Activated CD4-positive, alpha-beta T cell treated with anti-CD3 and anti-CD28 coated beads for 48 hours (primary cell): ENCODE data around the gene CLSTN2.

Experiments
- DNase-seq: peaks from one replicate; pipeline ENCODE4 v3.0.0-alpha.2; 2020

Gene CLSTN2

GRCh38 chr3:140246578-140246977 lies 311.6 kb downstream of the CLSTN2 start:
- DNase-seq = no peak

- DNase-seq = no peak
Measured at GRCh38 chr3:140247775-140248174, 312.8 kb downstream of the CLSTN2 start.

- DNase-seq = no peak
Measured at GRCh38 chr3:140249188-140249587, 314.2 kb downstream of the CLSTN2 start.

DNA sequence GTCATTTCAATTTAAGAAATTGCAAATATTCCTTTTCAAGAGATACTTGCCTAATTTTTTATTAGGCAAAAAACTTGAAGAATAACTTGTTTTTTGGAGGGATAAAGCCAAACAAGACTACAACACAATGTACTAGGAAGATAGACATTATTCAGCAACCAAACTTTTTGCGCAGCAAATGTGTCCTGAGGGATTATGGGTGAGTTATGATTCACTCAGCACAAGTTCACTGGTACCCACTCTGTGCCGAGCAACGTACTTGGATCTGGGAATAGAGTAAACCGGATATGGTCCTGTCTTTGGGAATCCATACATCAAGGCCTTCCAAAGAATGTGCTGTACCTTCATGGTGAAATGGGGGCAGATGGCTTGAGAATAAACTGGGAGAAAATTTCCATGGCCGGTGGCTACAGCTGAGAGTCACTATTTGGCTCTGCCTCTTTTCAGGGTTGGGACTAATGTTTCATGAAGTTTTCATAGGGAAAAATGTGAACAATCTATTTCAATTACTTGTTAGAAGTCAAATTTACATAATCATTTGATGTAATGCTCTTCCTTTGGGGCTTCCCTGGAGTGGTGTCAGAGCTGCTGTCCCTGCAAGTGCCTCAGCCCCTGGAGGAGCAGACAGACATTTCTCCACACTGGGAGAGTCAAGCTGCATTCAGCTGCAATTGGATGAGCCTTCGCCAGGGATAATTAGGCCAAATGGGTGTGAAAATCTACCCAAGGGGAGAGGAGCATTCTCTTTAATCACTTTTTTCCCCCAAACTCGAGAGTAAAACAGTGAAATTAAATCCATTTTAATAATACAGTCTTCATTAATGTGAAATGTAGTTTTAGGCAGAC lies 315.2 kb downstream of the CLSTN2 start:
- no peak for DNase-seq

- DNase-seq = no peak
Measured at GRCh38 chr3:140250945-140251344, 316.0 kb downstream of the CLSTN2 start.

GRCh38 chr3:140251678-140252077 lies 316.7 kb downstream of the CLSTN2 start:
- DNase-seq = no peak

DNA sequence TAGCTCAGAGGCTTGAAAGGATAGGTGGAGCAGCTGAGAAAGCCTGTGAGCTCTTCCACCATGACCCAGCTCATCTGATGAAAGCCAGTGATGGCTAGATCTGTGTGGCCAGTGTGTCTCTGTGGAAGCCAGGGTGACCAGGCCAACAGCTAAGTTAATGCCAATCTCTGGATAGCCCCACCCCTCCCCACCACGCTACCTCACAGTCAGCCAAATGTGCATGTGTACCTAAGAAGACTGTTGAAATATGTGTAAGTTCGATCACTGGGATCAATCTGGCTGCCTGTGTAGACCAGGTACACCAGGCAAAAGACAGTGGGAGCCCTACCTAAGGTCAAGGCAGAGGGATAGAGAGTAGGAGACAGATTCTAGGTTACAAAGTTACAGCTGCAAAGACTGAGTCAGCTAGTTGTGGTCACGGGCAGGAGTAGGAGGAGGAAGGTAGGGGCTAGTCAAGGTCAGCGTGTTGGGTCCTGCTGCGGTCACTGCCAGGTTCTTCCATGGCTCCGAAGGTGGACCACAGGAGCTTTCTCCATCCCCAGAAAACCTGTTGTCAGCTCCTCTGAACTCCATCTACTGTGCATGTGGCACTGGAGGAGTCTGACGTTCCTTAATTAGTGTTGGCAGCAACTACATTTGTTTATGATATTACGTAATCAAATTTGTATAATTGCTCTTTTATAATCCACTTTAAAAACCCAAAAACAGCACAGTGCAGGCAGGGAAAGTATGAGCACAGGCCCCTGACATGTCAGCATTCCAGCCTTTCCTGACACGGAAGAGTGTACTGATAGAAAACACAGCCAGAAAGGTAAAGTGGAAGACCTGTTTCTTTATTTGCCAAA lies 318.0 kb downstream of the CLSTN2 start:
- no peak for DNase-seq

- no peak for DNase-seq
Measured at GRCh38 chr3:140258222-140258724, 323.3 kb downstream of the CLSTN2 start.

DNA sequence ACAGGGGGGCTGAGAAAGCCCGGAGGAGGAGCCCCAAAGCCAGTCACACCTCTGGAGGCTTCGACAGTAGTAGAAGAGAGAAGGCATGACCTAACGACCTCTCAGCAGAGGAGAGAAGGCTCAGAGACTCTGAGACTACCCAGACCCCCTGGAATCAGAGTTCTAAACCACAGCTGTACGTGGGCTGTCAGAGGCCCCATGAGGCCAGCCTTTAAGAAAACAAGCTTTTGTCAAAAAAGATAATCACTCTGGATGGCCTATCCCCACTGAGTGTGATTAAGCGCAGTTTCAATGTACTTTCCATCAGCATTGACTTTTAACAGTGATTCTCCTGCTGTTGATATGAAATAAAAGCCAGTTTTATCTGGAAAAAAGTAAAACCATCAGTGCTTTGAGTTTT lies 330.3 kb downstream of the CLSTN2 start:
- no peak for DNase-seq

DNA sequence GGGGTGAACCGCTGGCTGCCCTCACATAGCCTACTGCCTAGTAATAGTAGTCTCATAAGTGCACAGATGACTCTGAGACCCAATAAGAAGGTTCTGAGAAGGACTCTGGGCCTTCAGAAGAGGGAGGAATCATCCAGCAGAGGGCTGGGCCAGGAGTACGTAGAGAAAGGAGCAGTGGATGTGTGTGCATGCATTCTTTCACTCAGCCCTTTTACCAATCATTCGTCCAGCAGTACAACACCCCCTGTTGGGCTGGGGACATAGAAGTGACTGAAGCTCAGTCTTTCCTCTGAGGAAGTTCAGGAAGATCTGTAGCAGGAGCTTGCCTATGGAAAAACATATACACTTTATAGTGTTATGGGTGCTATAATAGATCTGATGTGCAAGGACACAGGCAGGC lies 333.1 kb downstream of the CLSTN2 start:
- DNase-seq = no peak

- no peak for DNase-seq
Measured at GRCh38 chr3:140268610-140269009, 333.6 kb downstream of the CLSTN2 start.

DNA sequence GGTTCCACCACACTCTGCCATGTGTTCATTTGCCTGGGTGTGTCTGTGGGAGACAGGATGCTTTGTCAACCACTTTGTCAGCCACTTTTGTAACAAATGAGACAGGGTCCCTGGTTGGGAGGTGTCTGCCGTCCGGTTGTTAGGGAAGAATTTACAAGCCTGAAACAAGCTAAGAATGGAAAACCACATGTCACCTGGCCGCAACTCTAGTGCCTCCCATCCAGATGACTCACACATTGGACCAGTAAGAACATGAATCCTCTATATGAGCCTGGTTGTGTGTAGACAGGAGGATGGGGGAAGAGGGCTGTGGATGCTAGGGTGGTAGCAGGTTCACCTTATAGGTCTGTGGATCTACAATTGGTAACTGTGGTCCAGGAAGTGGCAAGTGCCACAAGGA lies 335.3 kb downstream of the CLSTN2 start:
- no peak for DNase-seq

- no peak for DNase-seq
Measured at GRCh38 chr3:140273542-140274195, 338.7 kb downstream of the CLSTN2 start.

DNA sequence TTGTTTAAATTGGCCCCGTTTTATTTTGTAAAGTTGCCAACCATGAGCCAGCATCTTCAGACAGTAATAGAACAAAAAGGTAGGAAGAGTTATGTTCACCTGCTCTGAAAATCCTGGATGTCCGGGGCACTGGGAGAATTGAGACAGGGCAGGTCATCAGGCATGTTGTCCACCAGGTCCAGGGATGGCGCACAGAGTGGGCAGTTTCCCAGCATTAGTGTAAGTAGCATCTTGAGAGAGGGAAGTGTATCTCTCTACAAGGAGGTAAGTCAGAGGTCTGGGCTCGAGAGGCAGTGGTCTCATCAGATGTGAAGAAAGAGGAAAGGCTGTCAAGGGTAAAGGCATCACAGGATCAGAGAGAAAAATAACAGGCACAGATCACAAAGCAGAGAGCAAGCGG lies 339.4 kb downstream of the CLSTN2 start:
- no peak for DNase-seq

DNA sequence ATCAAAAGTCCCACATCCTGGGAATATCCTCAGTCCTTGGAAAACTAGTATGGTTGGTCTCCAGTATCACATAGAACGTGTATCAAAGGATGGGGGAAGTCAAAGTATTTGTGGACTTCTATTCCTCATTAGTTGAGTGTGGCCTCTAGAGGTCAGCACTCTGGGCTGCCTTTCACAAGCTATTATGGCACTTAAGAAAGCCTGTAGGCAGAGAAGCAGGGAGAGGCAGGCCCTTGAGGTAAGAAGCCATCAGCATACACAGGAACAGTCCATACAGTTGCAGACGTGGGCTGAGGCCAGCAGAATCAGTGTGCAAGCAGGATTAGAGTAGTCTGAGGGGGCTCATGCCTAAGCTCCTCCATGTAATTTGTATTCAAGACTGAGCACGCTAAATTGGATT lies 341.7 kb downstream of the CLSTN2 start:
- no peak for DNase-seq

DNA sequence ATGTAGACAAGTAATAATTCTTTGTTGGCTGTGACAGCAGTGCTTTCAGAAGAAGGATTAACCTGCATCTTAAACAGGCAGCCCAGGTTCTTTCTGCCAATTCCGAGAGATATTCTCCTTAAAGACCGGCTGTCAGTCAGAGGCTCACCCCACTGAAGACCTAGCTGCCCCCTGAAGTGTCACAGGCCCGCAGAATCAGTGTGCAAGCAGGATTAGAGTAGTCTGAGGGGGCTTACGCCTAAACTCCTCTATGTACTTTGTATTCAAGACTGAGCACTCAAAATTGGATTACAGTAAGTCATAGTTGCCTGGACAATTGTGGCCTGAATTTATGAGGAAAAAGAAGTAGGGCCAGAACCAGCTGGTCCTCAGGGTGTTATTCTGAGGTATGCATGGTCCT lies 342.9 kb downstream of the CLSTN2 start:
- DNase-seq = no peak

DNA sequence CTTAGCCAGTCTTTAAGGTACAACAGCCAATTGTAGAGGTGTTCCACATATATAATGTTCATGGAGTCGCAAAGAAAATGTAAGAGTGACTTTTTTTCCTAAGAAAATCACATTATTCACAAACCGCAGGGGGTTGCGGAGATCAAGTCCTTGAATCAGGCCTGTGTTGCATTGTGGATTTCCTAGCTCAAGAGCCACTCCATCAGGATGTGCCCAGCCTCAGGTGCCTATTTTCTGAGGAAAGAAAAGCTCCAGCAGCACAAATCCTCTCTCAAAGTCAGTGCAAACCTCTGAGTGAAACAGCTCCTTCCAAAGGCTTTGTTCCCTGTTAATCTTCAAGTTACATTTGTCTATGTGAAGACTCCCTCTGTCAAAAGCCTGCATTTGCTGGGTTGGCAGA lies 349.4 kb downstream of the CLSTN2 start:
- no peak for DNase-seq

DNA sequence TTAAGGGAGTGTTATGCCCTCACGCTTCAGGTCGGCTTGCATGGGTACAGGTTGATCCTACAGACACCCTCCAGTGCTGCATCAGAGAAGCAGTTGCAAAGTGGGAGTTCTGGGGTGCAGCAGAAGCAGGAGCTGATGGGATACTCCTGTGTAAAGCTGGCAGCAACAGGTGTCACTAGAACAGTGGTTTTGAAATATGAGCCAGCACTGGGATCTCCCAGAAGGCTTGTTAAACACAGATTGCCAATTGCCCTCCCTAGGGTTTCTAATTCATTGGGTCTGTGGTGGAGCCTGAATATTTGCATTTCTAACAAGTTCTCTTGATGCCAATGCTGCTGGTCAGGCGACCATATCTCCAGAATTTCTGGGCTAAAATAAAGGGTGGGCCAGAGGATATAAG lies 350.4 kb downstream of the CLSTN2 start:
- DNase-seq = no peak

- no peak for DNase-seq
Measured at GRCh38 chr3:140288595-140288994, 353.6 kb downstream of the CLSTN2 start.

GRCh38 chr3:140290105-140290504 lies 355.1 kb downstream of the CLSTN2 start:
- DNase-seq = no peak

- DNase-seq = no peak
Measured at GRCh38 chr3:140292170-140292569, 357.2 kb downstream of the CLSTN2 start.

GRCh38 chr3:140292684-140293083 lies 357.7 kb downstream of the CLSTN2 start:
- DNase-seq = no peak

GRCh38 chr3:140294058-140294457 lies 359.1 kb downstream of the CLSTN2 start:
- no peak for DNase-seq
